MG63 (cell line): ENCODE results near the gene TPCN2. TPM values are rescaled to one million over a fixed set of nuclear protein-coding genes. Genes with fewer than 3 reads are reported as not detected.
A peak's percentile ranks its signal among the peaks of the same experiment; 100 is the strongest.
"Not testable (repeated sequence)": the region's sequence is repeated elsewhere in the genome, so short reads cannot be mapped to it uniquely, and the experiment has no call there.

Experiments used
- DNase-seq: peaks from one replicate; pipeline ENCODE4 v3.0.0-alpha.2; 2020
- H3K27me3 ChIP-seq: fragments of 250-450 bp; sonication (Bioruptor Pico); 2 replicates; pipeline ENCODE4 v1.5.1; 2020; ENCODE audit warnings: mild to moderate bottlenecking, moderate library complexity
- H3K36me3 ChIP-seq: fragments of 250-450 bp; sonication (Bioruptor Pico); 2 replicates; pipeline ENCODE4 v1.5.1; 2020; ENCODE audit warnings: mild to moderate bottlenecking, moderate library complexity
- H3K4me3 ChIP-seq: fragments of 250-450 bp; sonication (Bioruptor Pico); 2 replicates; pipeline ENCODE4 v1.5.1; 2020; ENCODE audit warnings: mild to moderate bottlenecking, moderate library complexity
- H3K9me3 ChIP-seq: fragments of 250-450 bp; sonication (Bioruptor Pico); 2 replicates; pipeline ENCODE4 v1.5.1; 2020; ENCODE audit warnings: mild to moderate bottlenecking, moderate library complexity
- total RNA-seq: library from RNA; depleted of rRNA; stranded (reverse); fragments of >200 nt; shearing (Covaris generic); gene quantifications from 2 replicates; pipeline ENCODE4 v1.2.3, GENCODE V29; 2014; ENCODE audit warnings: low replicate concordance

The TPCN2 gene
- total RNA-seq, 1 experiment from 2014 or later: 5.4 TPM

- H3K9me3 ChIP-seq: peaks cover 8% of the 10 kb centered on the region
- no peak overlapping the region for H3K4me3 ChIP-seq
- no peak for DNase-seq
- H3K27me3 ChIP-seq: no peaks in the 10 kb centered on the region
- H3K36me3 ChIP-seq: no peaks in the 10 kb centered on the region
These were observed 83.6 kb downstream of the TPCN2 start for GRCh38 chr11:69132301-69132670.

DNA sequence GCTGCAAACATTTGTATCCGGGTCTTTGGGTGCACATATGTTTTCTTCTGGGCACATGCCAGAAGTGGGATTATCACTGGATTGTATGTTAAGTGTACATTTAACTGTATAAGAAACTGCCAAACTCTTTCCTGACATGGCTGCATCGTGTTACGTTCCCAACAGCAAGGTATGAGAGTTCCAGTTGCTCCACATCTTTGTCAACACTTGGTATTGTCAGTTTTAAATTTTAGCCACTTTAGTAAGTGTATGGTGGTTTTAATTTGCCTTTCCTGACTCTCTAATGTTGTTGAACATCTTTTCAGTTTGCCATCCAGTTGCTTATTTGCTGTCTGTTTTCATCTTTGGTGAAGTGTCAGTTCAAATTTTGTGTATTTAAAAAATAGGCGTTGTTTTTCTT is 84.5 kb downstream of the TPCN2 start:
- no peaks in the 10 kb centered on the region for H3K27me3 ChIP-seq
- no peaks in the 10 kb centered on the region for H3K36me3 ChIP-seq
- DNase-seq: no peak
- H3K4me3 ChIP-seq: no peak overlapping the region
- H3K9me3 ChIP-seq: peaks cover 3% of the 10 kb centered on the region; the same call in 1 of the 2 replicates

GRCh38 chr11:69134182-69134581 is 85.5 kb downstream of the TPCN2 start:
- not testable (repeated sequence) for H3K27me3 ChIP-seq, H3K4me3 ChIP-seq, H3K36me3 ChIP-seq, DNase-seq, H3K9me3 ChIP-seq

DNA sequence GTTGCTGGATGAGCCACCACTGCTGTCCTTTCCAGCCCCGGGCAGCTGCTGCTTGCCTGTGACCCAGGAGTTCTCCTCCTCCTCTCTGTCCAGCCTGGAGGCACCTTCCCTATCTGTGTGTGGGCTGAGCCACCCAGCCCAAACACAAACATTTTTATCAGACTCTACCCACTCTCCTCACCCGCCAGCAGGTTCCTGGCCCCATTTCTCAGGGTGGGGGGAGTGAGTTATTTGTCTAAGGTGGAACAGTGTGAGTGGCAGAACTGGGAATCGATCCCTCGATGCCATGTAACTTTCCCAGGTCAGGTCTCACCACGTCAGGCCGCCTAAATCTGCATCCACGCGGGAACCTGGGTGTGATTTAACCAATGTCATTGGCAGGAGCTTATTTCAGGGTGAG is 86.2 kb downstream of the TPCN2 start:
- Histone ChIP-seq H3K4me3 (no peak overlapping the region), H3K36me3 (no peaks in the 10 kb centered on the region), H3K27me3 (no peaks in the 10 kb centered on the region), H3K9me3 (peaks cover 9% of the 10 kb centered on the region)
- no peak for DNase-seq

- peaks cover 9% of the 10 kb centered on the region for H3K9me3 ChIP-seq
- DNase-seq: no peak
- H3K36me3 ChIP-seq: no peaks in the 10 kb centered on the region
- no peak overlapping the region for H3K4me3 ChIP-seq
- H3K27me3 ChIP-seq: no peaks in the 10 kb centered on the region
These were observed 87.0 kb downstream of the TPCN2 start for GRCh38 chr11:69135420-69136363.

GRCh38 chr11:69136471-69136870 is 87.7 kb downstream of the TPCN2 start:
- Histone ChIP-seq H3K9me3 (peaks cover 9% of the 10 kb centered on the region), H3K4me3 (no peak overlapping the region), H3K36me3 (no peaks in the 10 kb centered on the region), H3K27me3 (no peaks in the 10 kb centered on the region)
- no peak for DNase-seq

- H3K27me3 ChIP-seq: no peaks in the 10 kb centered on the region
- no peak for DNase-seq
- no peaks in the 10 kb centered on the region for H3K36me3 ChIP-seq
- H3K4me3 ChIP-seq: no peak overlapping the region
- H3K9me3 ChIP-seq: peaks cover 9% of the 10 kb centered on the region
These were observed 88.6 kb downstream of the TPCN2 start for GRCh38 chr11:69137151-69137844.

GRCh38 chr11:69138265-69138664 is 89.5 kb downstream of the TPCN2 start:
- Histone ChIP-seq H3K36me3 (no peaks in the 10 kb centered on the region), H3K9me3 (peaks cover 6% of the 10 kb centered on the region), H3K27me3 (no peaks in the 10 kb centered on the region), H3K4me3 (no peak overlapping the region)
- DNase-seq: peak; percentile 81

- H3K4me3 ChIP-seq, H3K36me3 ChIP-seq, H3K27me3 ChIP-seq, DNase-seq, H3K9me3 ChIP-seq: not testable (repeated sequence)
These were observed 91.4 kb downstream of the TPCN2 start for GRCh38 chr11:69140161-69140560.

DNA sequence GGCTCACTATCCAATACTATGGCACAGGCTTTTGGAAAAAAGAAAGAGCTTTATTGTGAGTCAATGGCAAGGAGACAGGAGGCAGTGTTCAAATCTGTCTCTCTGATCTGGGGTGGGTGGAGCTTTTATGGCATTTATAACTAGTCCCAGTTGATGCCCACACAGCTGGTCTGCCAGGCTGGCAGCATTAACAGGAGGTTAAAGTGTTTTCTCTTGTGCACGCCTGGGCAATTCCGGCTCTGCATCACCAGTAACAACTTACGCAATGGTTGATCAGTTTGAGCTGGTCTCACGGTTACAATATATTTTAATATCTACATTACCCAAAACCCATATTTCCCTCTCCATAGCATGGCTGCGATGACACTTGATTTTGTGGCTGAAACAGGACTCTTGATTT is 91.9 kb downstream of the TPCN2 start:
- DNase-seq: no peak
- Histone ChIP-seq H3K9me3 (peaks cover 6% of the 10 kb centered on the region), H3K36me3 (no peaks in the 10 kb centered on the region), H3K4me3 (no peak overlapping the region), H3K27me3 (no peaks in the 10 kb centered on the region)

GRCh38 chr11:69141742-69142141 is 93.0 kb downstream of the TPCN2 start:
- DNase-seq: no peak
- Histone ChIP-seq H3K36me3 (no peaks in the 10 kb centered on the region), H3K4me3 (no peak overlapping the region), H3K9me3 (peaks cover 16% of the 10 kb centered on the region), H3K27me3 (no peaks in the 10 kb centered on the region)

- Histone ChIP-seq H3K36me3 (no peaks in the 10 kb centered on the region), H3K4me3 (no peak overlapping the region)
- DNase-seq: no peak
These were observed 94.2 kb downstream of the TPCN2 start for GRCh38 chr11:69142895-69143294.

GRCh38 chr11:69144316-69145049 is 95.8 kb downstream of the TPCN2 start:
- Histone ChIP-seq H3K4me3 (no peak overlapping the region), H3K9me3 (peaks cover 16% of the 10 kb centered on the region), H3K27me3 (no peaks in the 10 kb centered on the region), H3K36me3 (no peaks in the 10 kb centered on the region)
- no peak for DNase-seq

More at GRCh38 chr11:69142895-69143294, 94.2 kb downstream of the TPCN2 start:
- Histone ChIP-seq H3K9me3 (peaks cover 18% of the 10 kb centered on the region), H3K27me3 (no peaks in the 10 kb centered on the region)

DNA sequence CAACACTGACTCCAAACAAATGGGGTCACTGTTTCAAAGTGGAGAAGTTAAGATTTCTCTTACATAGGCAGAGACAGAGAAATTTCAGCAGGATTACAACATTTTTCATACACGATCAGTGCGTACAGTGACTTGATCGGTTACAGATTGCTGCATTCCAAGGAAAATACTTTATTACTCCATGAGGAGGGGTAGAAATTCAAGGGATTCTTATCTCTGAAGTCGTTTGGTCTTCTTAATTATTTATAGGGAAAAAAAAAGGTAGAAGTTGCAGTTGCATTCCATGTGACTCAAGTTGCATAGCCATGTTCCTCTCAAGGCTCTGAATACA is 96.3 kb downstream of the TPCN2 start:
- Histone ChIP-seq H3K27me3 (no peaks in the 10 kb centered on the region), H3K4me3 (no peak overlapping the region), H3K36me3 (no peaks in the 10 kb centered on the region), H3K9me3 (peaks cover 16% of the 10 kb centered on the region)
- DNase-seq: no peak

- H3K4me3 ChIP-seq: no peak overlapping the region
These were observed 99.6 kb downstream of the TPCN2 start for GRCh38 chr11:69148377-69148762.

GRCh38 chr11:69148806-69149205 is 100.1 kb downstream of the TPCN2 start:
- H3K9me3 ChIP-seq: peaks cover 18% of the 10 kb centered on the region
- no peaks in the 10 kb centered on the region for H3K36me3 ChIP-seq
- no peak overlapping the region for H3K4me3 ChIP-seq
- DNase-seq: no peak
- no peaks in the 10 kb centered on the region for H3K27me3 ChIP-seq

More at GRCh38 chr11:69148377-69148762, 99.6 kb downstream of the TPCN2 start:
- DNase-seq: no peak
- Histone ChIP-seq H3K27me3 (no peaks in the 10 kb centered on the region), H3K36me3 (no peaks in the 10 kb centered on the region), H3K9me3 (peaks cover 18% of the 10 kb centered on the region)

GRCh38 chr11:69149338-69150045 is 100.8 kb downstream of the TPCN2 start:
- H3K9me3 ChIP-seq: peaks cover 18% of the 10 kb centered on the region
- H3K36me3 ChIP-seq, H3K27me3 ChIP-seq, H3K4me3 ChIP-seq: not testable (repeated sequence)
- peak; percentile 14 for DNase-seq
